Measurements from ENCODE around the gene FKBP4. TPM values are rescaled to one million over a fixed set of nuclear protein-coding genes. Genes with fewer than 3 reads are reported as not detected.

FKBP4 gene
- total and polyA plus RNA-seq, 2 of the 8 experiments (the other 6 are each of a cell fraction or from before 2014, with no cell fraction given), result 72.6 to 243 TPM

DNA sequence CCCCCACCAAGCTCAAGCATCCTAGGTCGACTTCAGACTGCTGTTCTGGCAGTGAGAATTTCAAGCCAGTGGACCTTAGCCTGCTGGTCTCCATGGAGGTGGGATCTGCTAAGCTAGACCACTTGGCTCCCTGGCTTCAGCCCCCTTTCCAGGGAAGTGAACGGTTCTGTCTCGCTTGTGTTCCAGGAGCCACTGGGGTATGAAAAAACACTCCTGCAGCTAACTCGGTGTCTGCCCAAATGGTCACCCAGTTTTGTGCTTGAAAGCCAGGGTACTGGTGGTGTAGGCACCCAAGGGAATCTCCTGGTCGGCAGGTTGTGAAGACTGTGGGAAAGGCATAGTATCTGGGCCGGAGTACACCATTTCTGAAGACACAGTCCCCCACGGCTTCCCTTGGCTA is 44.6 kb upstream of the FKBP4 start (continued):
- TF ChIP-seq CBX5 (IDR thresholded peaks at IDR 0.05; ENCODE audit: low read depth, low read length) (no peak), JUN (IDR thresholded peaks at IDR 0.05; ENCODE audit: low read depth, low read length) (no peak), PHF8 (conservative IDR thresholded peaks at IDR 0.05; ENCODE audit: low read depth, low read length) (no peak), NANOG (IDR thresholded peaks at IDR 0.05; ENCODE audit: insufficient read depth, low read depth, low read length, poor library complexity, severe bottlenecking) (no peak), EGR1 (IDR thresholded peaks at IDR 0.05; ENCODE audit: borderline replicate concordance, low read depth, low read length) (no peak), RAD21 (IDR thresholded peaks at IDR 0.05 in 1 of 2, conservative IDR thresholded peaks at IDR 0.05 in 1 of 2; ENCODE audit: low read depth in 2 of 2, low read length in 2 of 2) (no peak), SUZ12 (IDR thresholded peaks at IDR 0.05; ENCODE audit: low read length) (no peak)
